Stimulated activated naive B cell treated with anti-CD40 and anti-IgM and Interleukin-4, amounts not matched to agents 10 μg/mL and 1 μg/mL and 100 μg/mL, for 72 hours (primary cell): ENCODE results near the gene DUSP2.

Experiments
- ATAC-seq, 2 donors: fragments of 150-1000 bp; cut with Tn5 transposase; replicated peaks; 2 replicates each; pipeline ENCODE4 v1.10.0; 2021; ENCODE audit warnings: moderate library complexity in 1 of 2
- DNase-seq: peaks from one replicate; pipeline ENCODE4 v3.0.0; 2021
- H3K27ac Mint-ChIP-seq: one replicate; pipeline ENCODE4 v1.8.0; 2022; ENCODE audit warnings: mild to moderate bottlenecking, mixed read lengths
- H3K27me3 Mint-ChIP-seq, 2 donors: one replicate each; pipeline ENCODE4 v1.8.0; 2022; ENCODE audit warnings: mixed read lengths in 2 of 2
- H3K36me3 Mint-ChIP-seq, 2 donors: one replicate each; pipeline ENCODE4 v1.8.0; 2022; ENCODE audit warnings: mixed read lengths in 2 of 2, mild to moderate bottlenecking in 1 of 2
- H3K4me1 Mint-ChIP-seq, 2 donors: one replicate each; pipeline ENCODE4 v1.8.0; 2022; ENCODE audit warnings: mixed read lengths in 2 of 2, mild to moderate bottlenecking in 1 of 2
- H3K4me3 Mint-ChIP-seq, 2 donors: one replicate each; pipeline ENCODE4 v1.8.0; 2022; ENCODE audit warnings: mild to moderate bottlenecking in 2 of 2, mixed read lengths in 2 of 2, moderate library complexity in 1 of 2
- H3K9me3 Mint-ChIP-seq, 2 donors: one replicate each; pipeline ENCODE4 v1.8.0; 2022; ENCODE audit warnings: mixed read lengths in 2 of 2, mild to moderate bottlenecking in 1 of 2

DUSP2 gene

DNA sequence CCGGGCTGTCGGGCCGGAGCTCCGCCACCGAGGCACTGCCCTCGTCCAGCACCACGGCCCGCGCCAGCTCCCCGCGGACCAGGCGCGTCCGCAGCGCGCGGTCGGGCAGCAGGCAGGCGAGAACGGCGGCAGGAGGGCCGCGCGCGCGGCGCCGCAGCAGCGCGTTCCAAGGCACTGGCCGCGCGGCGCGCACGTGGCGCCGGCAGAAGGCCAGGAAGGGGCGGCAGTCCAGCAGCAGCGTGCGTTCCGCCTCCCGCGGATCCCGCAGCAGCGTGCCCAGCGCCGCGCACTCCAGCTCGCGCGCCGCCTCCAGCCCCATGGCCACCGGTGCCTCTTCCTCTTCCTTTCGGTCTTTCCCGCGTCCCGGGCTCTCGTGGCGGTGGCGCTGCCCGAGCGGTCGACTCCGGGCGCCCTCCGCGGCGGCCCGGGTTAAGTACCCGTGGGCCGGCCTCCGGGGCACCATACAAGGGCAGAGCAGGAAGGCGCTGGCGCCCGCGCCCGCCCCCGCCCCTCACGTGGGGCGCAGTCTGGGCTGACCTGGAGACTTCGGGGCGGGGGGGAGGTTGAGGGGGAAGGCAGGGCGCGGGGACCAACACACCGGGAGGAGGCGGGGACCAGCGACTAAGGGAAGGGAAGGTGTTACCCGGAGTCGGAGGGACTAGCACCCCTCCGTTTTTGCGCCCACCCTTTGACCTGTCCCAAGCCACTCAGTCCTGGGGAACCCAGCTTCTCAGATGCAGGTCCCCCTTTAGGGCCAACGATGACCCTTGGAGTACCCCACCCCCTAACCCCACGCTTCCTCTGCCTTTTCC, at the start of gene DUSP2:
TSS of gene DUSP2 (minus strand) at position 405 of the 812 bp plus-strand sequence. CDS start at position 319, 86 bp downstream.
- peak; percentile 61 to 68 for ATAC-seq
- Mint-ChIP-seq H3K9me3 (no peaks in the 10 kb centered on the region), H3K36me3 (peaks cover 27 to 32% of the 10 kb centered on the region in 2 donors), H3K27me3 (no peaks in the 10 kb centered on the region), H3K4me3 (peak within 1 kb of the TSS; percentile 97 to 98), H3K4me1 (peaks cover 55 to 84% of the 10 kb centered on the region in 2 donors), H3K27ac (peak within 1 kb of the TSS; percentile 96)
- DNase-seq = peak; percentile 96

DNA sequence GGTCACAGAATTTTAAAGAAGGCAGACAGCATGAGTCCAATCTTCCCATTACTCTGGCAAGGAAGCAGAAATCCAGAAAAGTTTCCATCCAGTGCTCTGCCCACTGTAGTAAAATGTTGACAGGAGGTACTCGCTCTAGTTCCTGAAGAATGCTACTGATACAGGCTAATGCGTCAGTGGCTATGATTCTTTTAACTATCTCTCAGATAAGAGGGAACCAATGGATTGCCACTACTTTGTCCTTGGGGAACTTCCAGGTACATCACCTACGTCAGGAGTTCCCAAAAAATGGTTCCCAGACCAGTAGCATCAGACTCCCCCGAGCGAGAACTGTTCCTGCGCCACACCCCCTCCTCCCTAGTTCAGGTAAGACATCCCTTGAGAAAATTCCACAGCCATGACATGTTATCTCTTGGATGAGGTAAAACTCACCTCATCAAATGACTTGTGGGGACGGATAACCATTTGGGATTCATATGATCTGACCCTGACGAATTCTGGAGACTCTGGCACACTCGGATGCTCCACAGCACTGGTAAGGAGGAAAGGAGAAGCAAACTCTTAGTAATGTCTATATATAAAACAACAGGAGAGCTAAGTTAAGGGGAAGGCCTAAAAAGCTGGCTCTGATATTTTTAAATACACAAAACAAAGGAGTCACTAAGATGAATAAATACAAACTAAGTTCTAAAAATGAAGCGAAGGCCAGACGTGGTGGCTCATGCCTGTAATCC, 46.9 kb upstream of the DUSP2 start:
- Mint-ChIP-seq H3K36me3 (peaks cover 24 to 43% of the 10 kb centered on the region in 2 donors), H3K27me3 (no peaks in the 10 kb centered on the region), H3K4me3 (no peak overlapping the region), H3K27ac (no peak overlapping the region), H3K4me1 (peaks cover 10 to 14% of the 10 kb centered on the region in 2 donors), H3K9me3 (no peaks in the 10 kb centered on the region)
- ATAC-seq (no peak), DNase-seq (no peak)

- Mint-ChIP-seq H3K36me3 (peaks cover 34 to 62% of the 10 kb centered on the region in 2 donors), H3K27ac (peak overlapping the region; percentile 81), H3K9me3 (no peaks in the 10 kb centered on the region), H3K4me3 (no peak overlapping the region), H3K27me3 (no peaks in the 10 kb centered on the region), H3K4me1 (peaks cover 0 to 5% of the 10 kb centered on the region in 2 donors)
- DNase-seq (no peak), ATAC-seq (no peak)
Observed at GRCh38 chr2:96188821-96189526, 43.7 kb upstream of the DUSP2 start.

DNA sequence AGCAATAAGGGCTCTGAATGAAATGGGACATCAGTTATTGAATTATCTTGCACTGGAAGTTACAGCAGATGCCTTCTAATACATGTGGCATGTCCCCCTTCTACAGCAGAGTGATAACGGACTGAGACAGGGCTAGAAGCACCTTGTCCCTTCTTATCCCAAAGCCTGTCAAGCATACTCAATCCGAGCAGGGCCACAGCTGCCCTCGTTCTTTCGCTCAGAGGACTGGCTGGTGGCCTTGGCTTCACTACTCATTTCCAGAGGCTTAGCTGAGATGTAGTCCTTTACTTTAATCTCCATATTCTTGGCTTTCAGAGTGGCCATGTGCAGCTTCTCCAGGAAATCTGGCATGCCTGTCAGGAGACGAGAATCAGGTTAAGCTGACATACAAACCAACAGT, 41.3 kb upstream of the DUSP2 start:
- ATAC-seq = no peak
- no peak for DNase-seq
- H3K36me3 Mint-ChIP-seq = peaks cover 29 to 48% of the 10 kb centered on the region in 2 donors

GRCh38 chr2:96185516-96185915, 40.3 kb upstream of the DUSP2 start:
- Mint-ChIP-seq H3K4me1 (peaks cover 6 to 7% of the 10 kb centered on the region in 2 donors), H3K27ac (no peak overlapping the region), H3K9me3 (no peaks in the 10 kb centered on the region), H3K27me3 (no peaks in the 10 kb centered on the region), H3K36me3 (peaks cover 29 to 43% of the 10 kb centered on the region in 2 donors), H3K4me3 (no peak overlapping the region)
- DNase-seq (no peak), ATAC-seq (no peak)

More for the DNA sequence above, 41.3 kb upstream of the DUSP2 start:
- Mint-ChIP-seq H3K4me1 (peaks cover 6 to 7% of the 10 kb centered on the region in 2 donors), H3K27me3 (no peaks in the 10 kb centered on the region), H3K27ac (no peak overlapping the region), H3K9me3 (no peaks in the 10 kb centered on the region), H3K4me3 (no peak overlapping the region)

DNA sequence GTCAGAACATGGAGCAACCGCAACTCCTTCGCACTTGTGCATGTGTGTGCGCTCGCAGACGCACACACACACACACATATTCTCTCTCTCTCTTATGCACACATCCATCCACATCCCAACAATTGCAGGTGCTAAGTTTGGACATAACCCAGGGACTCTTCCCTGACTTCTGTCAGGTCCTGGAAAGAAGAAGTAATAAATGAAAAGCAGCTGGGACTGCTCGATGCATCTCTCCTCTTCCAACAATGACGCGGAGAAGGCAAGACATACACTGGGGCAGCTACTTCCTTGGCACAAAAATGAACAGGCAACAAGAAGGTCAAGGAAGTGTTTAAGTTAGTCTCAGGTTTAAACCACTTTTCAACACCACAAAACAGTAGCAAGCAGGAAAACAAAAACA, 39.7 kb upstream of the DUSP2 start:
- H3K9me3 Mint-ChIP-seq = no peaks in the 10 kb centered on the region
- H3K4me3 Mint-ChIP-seq = no peak overlapping the region
- H3K27ac Mint-ChIP-seq = peak overlapping the region; percentile 78
- H3K36me3 Mint-ChIP-seq = peaks cover 29 to 43% of the 10 kb centered on the region in 2 donors
- DNase-seq = no peak
- no peaks in the 10 kb centered on the region for H3K27me3 Mint-ChIP-seq
- peaks cover 6 to 7% of the 10 kb centered on the region in 2 donors for H3K4me1 Mint-ChIP-seq
- ATAC-seq = no peak

- H3K36me3 Mint-ChIP-seq = peaks cover 28 to 41% of the 10 kb centered on the region in 2 donors
Observed at GRCh38 chr2:96184188-96184587, 38.9 kb upstream of the DUSP2 start.

DNA sequence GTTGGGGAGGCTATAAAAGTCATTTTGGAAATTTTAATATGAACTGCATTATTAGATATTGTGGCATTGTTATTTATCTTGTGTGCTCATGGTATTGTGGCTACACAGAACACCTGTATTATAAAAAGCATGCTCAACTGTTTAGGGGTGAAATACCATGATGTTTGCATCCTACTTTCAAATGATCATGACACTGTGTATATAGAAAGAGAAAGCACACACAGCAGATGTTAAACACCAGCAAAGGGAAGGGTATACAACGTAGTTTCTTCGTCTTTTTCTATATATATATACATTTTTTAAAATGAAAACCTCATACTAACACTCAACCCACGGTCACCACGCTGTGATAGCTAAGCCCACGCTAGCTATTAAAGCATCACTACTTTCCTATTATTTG, 36.3 kb upstream of the DUSP2 start:
- no peak overlapping the region for H3K4me3 Mint-ChIP-seq
- H3K36me3 Mint-ChIP-seq = peaks cover 22 to 32% of the 10 kb centered on the region in 2 donors

More at GRCh38 chr2:96184188-96184587, 38.9 kb upstream of the DUSP2 start:
- H3K9me3 Mint-ChIP-seq = no peaks in the 10 kb centered on the region
- peaks cover 6 to 7% of the 10 kb centered on the region in 2 donors for H3K4me1 Mint-ChIP-seq
- H3K27ac Mint-ChIP-seq = peak overlapping the region; percentile 78
- DNase-seq (no peak), ATAC-seq (no peak)
- no peak overlapping the region for H3K4me3 Mint-ChIP-seq
- no peaks in the 10 kb centered on the region for H3K27me3 Mint-ChIP-seq

GRCh38 chr2:96180521-96180920, 35.3 kb upstream of the DUSP2 start:
- no peaks in the 10 kb centered on the region for H3K9me3 Mint-ChIP-seq
- H3K27ac Mint-ChIP-seq = no peak overlapping the region
- peaks cover 6 to 8% of the 10 kb centered on the region in 2 donors for H3K4me1 Mint-ChIP-seq
- no peak overlapping the region for H3K4me3 Mint-ChIP-seq
- peaks cover 22% of the 10 kb centered on the region in 2 donors for H3K36me3 Mint-ChIP-seq
- DNase-seq (no peak), ATAC-seq (no peak)
- H3K27me3 Mint-ChIP-seq = no peaks in the 10 kb centered on the region

More for the DNA sequence above, 36.3 kb upstream of the DUSP2 start:
- H3K27me3 Mint-ChIP-seq = no peaks in the 10 kb centered on the region
- no peaks in the 10 kb centered on the region for H3K9me3 Mint-ChIP-seq
- H3K27ac Mint-ChIP-seq = no peak overlapping the region
- DNase-seq (no peak), ATAC-seq (no peak)
- H3K4me1 Mint-ChIP-seq = peaks cover 6 to 8% of the 10 kb centered on the region in 2 donors

DNA sequence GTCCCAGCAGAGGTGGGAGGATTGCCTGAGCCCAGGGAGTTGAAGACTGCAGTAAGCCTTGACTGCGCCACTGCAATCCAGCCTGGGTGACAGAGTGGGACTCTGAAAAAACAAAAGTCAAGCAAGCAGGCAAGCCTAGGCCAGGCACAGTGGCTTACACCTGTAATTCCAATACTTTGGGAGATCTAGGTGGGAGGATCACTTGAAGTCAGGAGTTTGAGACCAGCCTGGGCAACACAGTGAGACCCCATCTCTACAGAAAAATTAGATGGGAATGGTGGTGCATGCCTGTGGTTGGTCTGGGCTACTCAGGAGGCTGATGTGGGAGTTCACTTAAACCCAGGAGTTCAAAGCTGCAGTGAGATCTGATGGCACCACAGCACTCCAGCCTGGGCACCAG, 34.8 kb upstream of the DUSP2 start:
- peaks cover 17% of the 10 kb centered on the region in 2 donors for H3K36me3 Mint-ChIP-seq
- H3K4me3 Mint-ChIP-seq = no peak overlapping the region
- DNase-seq = no peak
- no peak for ATAC-seq
- H3K27ac Mint-ChIP-seq = no peak overlapping the region
- no peaks in the 10 kb centered on the region for H3K9me3 Mint-ChIP-seq
- H3K27me3 Mint-ChIP-seq = no peaks in the 10 kb centered on the region
- H3K4me1 Mint-ChIP-seq = peaks cover 6 to 7% of the 10 kb centered on the region in 2 donors

- no peaks in the 10 kb centered on the region for H3K27me3 Mint-ChIP-seq
- H3K9me3 Mint-ChIP-seq = no peaks in the 10 kb centered on the region
- DNase-seq (no peak), ATAC-seq (no peak)
- H3K4me3 Mint-ChIP-seq = no peak overlapping the region
- H3K27ac Mint-ChIP-seq = no peak overlapping the region
- peaks cover 17 to 24% of the 10 kb centered on the region in 2 donors for H3K4me1 Mint-ChIP-seq
- H3K36me3 Mint-ChIP-seq = peaks cover 0 to under 1% of the 10 kb centered on the region in 2 donors
Observed at GRCh38 chr2:96176661-96177060, 31.4 kb upstream of the DUSP2 start.

GRCh38 chr2:96175951-96176350, 30.7 kb upstream of the DUSP2 start:
- H3K27me3 Mint-ChIP-seq = no peaks in the 10 kb centered on the region
- H3K4me1 Mint-ChIP-seq = peaks cover 17 to 25% of the 10 kb centered on the region in 2 donors
- H3K36me3 Mint-ChIP-seq = no peaks in the 10 kb centered on the region
- no peaks in the 10 kb centered on the region for H3K9me3 Mint-ChIP-seq
- DNase-seq (no peak), ATAC-seq (no peak)
- no peak overlapping the region for H3K27ac Mint-ChIP-seq
- H3K4me3 Mint-ChIP-seq = no peak overlapping the region

DNA sequence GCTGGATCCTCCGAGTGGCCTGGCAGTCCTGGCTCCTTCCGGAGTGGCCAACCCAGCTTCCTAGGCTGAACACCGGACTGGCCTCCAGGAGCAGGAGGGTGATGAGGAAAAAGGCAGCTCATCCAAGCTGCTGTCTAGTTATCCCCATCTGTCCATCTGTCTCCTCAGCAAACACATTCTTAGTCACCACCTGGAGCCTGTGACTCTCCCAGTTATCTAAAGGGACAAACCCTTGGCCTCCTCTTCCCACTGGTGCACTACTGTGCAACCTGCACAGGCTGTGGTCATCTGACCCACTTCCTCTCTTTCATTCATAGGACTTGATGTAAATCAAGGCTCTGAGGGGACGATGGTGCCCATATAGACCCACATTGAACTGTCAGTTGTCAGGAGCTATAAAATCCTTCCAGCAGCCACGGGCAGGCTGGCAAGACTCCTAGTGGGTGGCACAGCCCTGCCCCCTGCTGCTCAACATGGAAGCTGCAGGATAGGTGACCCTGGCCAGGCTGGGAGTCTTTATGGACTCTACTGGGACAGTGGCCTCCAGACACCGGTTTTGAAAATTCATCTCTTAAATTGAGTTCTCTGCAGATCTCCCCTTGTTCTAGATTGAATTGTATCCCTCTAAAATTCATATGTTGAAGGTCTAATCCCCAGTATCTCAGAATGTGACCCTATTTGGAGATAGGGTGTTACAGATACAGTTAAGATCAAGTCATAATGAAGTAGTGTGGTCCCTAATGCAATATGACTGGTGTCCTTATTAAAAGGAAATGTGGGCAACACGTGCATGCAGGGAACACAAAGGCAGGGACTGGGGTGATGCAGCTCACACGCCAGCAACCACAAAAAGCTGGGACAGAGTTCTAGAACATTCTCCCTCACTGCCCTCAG, 29.3 kb upstream of the DUSP2 start:
- Mint-ChIP-seq H3K27me3 (no peaks in the 10 kb centered on the region), H3K27ac (peak overlapping the region; percentile 93), H3K4me1 (peaks cover 22 to 32% of the 10 kb centered on the region in 2 donors), H3K36me3 (peaks cover 0 to 6% of the 10 kb centered on the region in 2 donors), H3K4me3 (peak overlapping the region; percentile 15 to 74), H3K9me3 (peaks cover 0 to 2% of the 10 kb centered on the region in 2 donors)
- peak; percentile 72 for DNase-seq
- ATAC-seq = peak; percentile 96
